Stomach (tissue), 9 donors: ENCODE measurements around the gene AGAP1. TPM values are rescaled to one million over a fixed set of nuclear protein-coding genes. Genes with fewer than 3 reads are reported as not detected.

ENCODE experiments used
- DNase-seq, 2 donors: peaks; one replicate each; pipeline versions ENCODE4 v3.0.0 to v3.0.0-alpha.2; 2013 to 2019
- H3K27ac ChIP-seq, 5 donors: fragments of 200-600 bp in 4 of 5; sonication (generic) in 4 of 5; one replicate each; pipeline ENCODE4 v1.5.1; 2013 to 2019; ENCODE audit warnings: mild to moderate bottlenecking in 1 of 5, moderate library complexity in 1 of 5
- H3K27me3 ChIP-seq, 3 donors: fragments of 200-600 bp; sonication (generic); one replicate each; pipeline ENCODE4 v1.5.1; 2017 to 2019; ENCODE audit warnings: mixed run types in 1 of 3
- H3K36me3 ChIP-seq, 4 donors: fragments of 200-600 bp; sonication (generic); 1 replicate in 3 of 4; 2 replicates in 1 of 4; pipeline ENCODE4 v1.5.1; 2016 to 2019
- H3K4me1 ChIP-seq, 4 donors: fragments of 200-600 bp; sonication (generic); one replicate each; pipeline ENCODE4 v1.5.1; 2016 to 2019
- H3K4me3 ChIP-seq, 4 donors: fragments of 200-600 bp; sonication (generic) in 3 of 4; one replicate each; pipeline ENCODE4 v1.5.1; 2016 to 2019; ENCODE audit warnings: mild to moderate bottlenecking in 1 of 4
- H3K9me3 ChIP-seq, 4 donors: fragments of 200-600 bp; sonication (generic); one replicate each; pipeline ENCODE4 v1.5.1; 2016 to 2019
- EP300 ChIP-seq: sonication (generic); formaldehyde crosslinking; IDR thresholded peaks from one replicate; pipeline ENCODE4 v1.6.1; 2017; ENCODE audit warnings: antibody characterized with exemption
- POLR2A ChIP-seq, 4 donors: fragments of 450-650 bp; IDR thresholded peaks; one replicate each; pipeline ENCODE4 v1.6.1; 2016; ENCODE audit warnings: antibody characterized with exemption in 4 of 4, control low read depth in 2 of 4, mild to moderate bottlenecking in 1 of 4, moderate library complexity in 1 of 4
- POLR2AphosphoS5 ChIP-seq, 3 donors: sonication (generic); formaldehyde crosslinking; IDR thresholded peaks; one replicate each; pipeline ENCODE4 v1.6.1; 2016; ENCODE audit warnings: antibody characterized with exemption in 3 of 3
- WGBS, 5 donors: extraction: QIAGEN DNeasy Blood & Tissue Kit in 3 of 5; methylation state at CpG; one replicate each; pipeline versions ENCODE4 v1.1.5 to v1.1.7; 2013 to 2018; 5-methylcytosine and 5-hydroxymethylcytosine counted together
- intact Hi-C: fragments of 100-400 bp; cut with DNase I; formaldehyde crosslinking; loops from one replicate; pipeline ENCODE4 v1.15.1; 2023; ENCODE audit warnings: low total_unique reads
- polyA plus RNA-seq, 3 donors: library from polyadenylated mRNA; stranded (reverse); fragments of 200-250 nt; gene quantifications; one replicate each; pipeline ENCODE4 v1.2.3, GENCODE V29; 2013
- total RNA-seq, 5 donors: library from RNA; depleted of rRNA; stranded (reverse); fragments of >200 nt; gene quantifications; one replicate each; pipeline versions ENCODE4 v1.1.0 to v1.2.3, GENCODE V29; 2014 to 2016
- TF ChIP-seq, protein P1 (sequence below), 7 experiments: fragments of 450-650 bp in 4 of 7; fragments of 200-600 bp in 3 of 7; sonication (generic) in 3 of 7; IDR thresholded peaks; one replicate each; pipeline ENCODE4 v1.5.1; 2016 to 2019; ENCODE audit warnings: antibody characterized with exemption in 7 of 7, control low read depth in 2 of 7, mild to moderate bottlenecking in 1 of 7
- donor health status: healthy with polysubstance abuse.
- donor health status: Bipolar disorder and iron deficiency.
- donor health status: healthy.

The AGAP1 gene
- total and polyA plus RNA-seq, 8 donors, result 4.2 to 139 (median 35.0) TPM

DNA sequence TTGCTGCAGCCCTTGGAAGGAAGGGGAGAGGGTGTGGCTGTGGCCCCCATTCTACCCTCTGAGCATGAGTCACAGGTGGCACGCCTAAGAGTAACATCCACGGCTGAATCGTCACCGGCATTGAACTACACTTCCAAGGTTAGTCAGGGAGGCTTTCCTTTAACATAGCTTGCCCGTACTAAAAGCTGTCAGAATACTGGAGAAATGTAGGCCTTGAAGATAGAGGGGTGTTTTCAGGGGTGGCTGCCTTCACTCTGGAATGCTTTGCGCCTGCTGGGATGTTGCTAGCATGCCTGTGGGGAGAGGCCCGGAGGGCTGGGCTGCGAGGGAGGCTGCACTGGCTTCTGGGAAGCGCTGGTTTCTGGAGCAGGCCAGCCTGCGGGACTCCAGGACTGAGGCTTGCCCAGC is 333.7 kb downstream of the AGAP1 start:
- Histone ChIP-seq H3K9me3 (no peaks in the 10 kb centered on the region), H3K36me3 (peaks cover 0 to 54% (median 30%) of the 10 kb centered on the region in 4 donors), H3K4me3 (no peak overlapping the region), H3K27ac (no peak overlapping the region), H3K27me3 (no peaks in the 10 kb centered on the region), H3K4me1 (no peaks in the 10 kb centered on the region)
- DNase-seq, result peak in 1 of 2 donors; percentile 55
- 78 to 87% (median 84%) methylated on average over 7 to 10 of the region's 10 CpGs for WGBS, 5 donors
- no peak for TF ChIP-seq POLR2AphosphoS5 (IDR thresholded peaks at IDR 0.05)
- no peak for TF ChIP-seq EP300
- no peak for TF ChIP-seq POLR2A (IDR thresholded peaks at IDR 0.05)
- TF ChIP-seq, protein P1, sequence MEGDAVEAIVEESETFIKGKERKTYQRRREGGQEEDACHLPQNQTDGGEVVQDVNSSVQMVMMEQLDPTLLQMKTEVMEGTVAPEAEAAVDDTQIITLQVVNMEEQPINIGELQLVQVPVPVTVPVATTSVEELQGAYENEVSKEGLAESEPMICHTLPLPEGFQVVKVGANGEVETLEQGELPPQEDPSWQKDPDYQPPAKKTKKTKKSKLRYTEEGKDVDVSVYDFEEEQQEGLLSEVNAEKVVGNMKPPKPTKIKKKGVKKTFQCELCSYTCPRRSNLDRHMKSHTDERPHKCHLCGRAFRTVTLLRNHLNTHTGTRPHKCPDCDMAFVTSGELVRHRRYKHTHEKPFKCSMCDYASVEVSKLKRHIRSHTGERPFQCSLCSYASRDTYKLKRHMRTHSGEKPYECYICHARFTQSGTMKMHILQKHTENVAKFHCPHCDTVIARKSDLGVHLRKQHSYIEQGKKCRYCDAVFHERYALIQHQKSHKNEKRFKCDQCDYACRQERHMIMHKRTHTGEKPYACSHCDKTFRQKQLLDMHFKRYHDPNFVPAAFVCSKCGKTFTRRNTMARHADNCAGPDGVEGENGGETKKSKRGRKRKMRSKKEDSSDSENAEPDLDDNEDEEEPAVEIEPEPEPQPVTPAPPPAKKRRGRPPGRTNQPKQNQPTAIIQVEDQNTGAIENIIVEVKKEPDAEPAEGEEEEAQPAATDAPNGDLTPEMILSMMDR (IDR thresholded peaks at IDR 0.05), result no peak
- intact Hi-C loops, result no loop called here

DNA sequence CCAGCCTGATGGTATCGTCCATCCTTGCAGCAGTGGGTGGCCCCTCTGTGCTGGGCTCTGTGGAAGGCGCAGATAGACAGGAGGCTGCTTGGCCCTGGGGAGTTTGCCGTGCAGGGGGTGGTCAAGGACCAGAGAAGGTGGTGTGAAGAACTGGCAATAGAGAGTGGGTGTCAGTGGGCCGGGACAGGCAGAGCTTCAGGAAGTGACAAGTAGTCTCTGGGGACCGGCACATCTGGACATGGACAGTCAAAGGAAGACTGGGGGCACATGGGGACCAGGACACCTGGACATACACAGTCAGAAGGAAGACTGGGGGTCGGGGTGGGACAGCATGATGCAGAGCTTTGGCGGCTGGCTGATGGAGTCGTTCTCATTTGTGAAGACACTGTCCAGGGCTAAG is 335.9 kb downstream of the AGAP1 start:
- H3K4me3 ChIP-seq, result no peak overlapping the region
- 93 to 97% (median 95%) methylated on average over 8 of the region's 8 CpGs for WGBS, 5 donors
- TF ChIP-seq EP300, result no peak
- no peak for TF ChIP-seq POLR2A (IDR thresholded peaks at IDR 0.05)
- TF ChIP-seq, protein P1 (IDR thresholded peaks at IDR 0.05), result no peak
- no peak for TF ChIP-seq POLR2AphosphoS5 (IDR thresholded peaks at IDR 0.05)
- intact Hi-C loops, result no loop called here
- H3K36me3 ChIP-seq, result peaks cover 0 to 40% (median 24%) of the 10 kb centered on the region in 4 donors
- H3K27me3 ChIP-seq, result no peaks in the 10 kb centered on the region
- no peak for DNase-seq
- H3K9me3 ChIP-seq, result no peaks in the 10 kb centered on the region
- no peak overlapping the region for H3K27ac ChIP-seq
- H3K4me1 ChIP-seq, result no peaks in the 10 kb centered on the region

DNA sequence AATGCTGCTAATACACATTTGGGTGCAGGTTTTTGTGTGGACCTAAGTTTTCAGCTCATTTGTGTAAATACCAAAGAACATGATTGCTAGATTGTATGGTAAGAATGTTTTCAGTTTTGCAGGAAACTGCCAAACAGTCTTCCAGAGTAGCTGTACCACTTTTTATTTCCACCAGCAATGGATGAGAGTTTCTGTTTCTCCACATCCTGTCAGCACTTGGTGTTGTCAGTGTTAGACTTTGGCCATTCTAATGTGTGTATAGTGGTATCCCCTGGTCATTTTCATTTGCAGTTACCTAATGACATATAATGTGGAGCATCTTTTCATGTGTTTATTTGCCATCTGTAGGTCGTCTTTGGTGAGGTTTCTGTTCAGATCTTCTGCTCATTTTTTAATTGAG is 337.9 kb downstream of the AGAP1 start:
- H3K36me3 ChIP-seq, result peaks cover 0 to 35% (median 21%) of the 10 kb centered on the region in 4 donors
- no peak for DNase-seq
- intact Hi-C loops, result no loop called here
- H3K4me1 ChIP-seq, result no peaks in the 10 kb centered on the region
- TF ChIP-seq EP300 (no peak), POLR2A (IDR thresholded peaks at IDR 0.05) (no peak), POLR2AphosphoS5 (IDR thresholded peaks at IDR 0.05) (no peak)
- TF ChIP-seq, protein P1 (IDR thresholded peaks at IDR 0.05), result no peak
- no peak overlapping the region for H3K27ac ChIP-seq
- no peaks in the 10 kb centered on the region for H3K27me3 ChIP-seq
- 79 to 97% (median 88%) methylated on average over 1 of the region's 1 CpG for WGBS, 5 donors
- no peaks in the 10 kb centered on the region for H3K9me3 ChIP-seq
- H3K4me3 ChIP-seq, result no peak overlapping the region

GRCh38 chr2:235832941-235833340 is 339.1 kb downstream of the AGAP1 start:
- H3K27me3 ChIP-seq, result no peaks in the 10 kb centered on the region
- H3K4me3 ChIP-seq, result no peak overlapping the region
- TF ChIP-seq POLR2A (IDR thresholded peaks at IDR 0.05) (no peak), POLR2AphosphoS5 (IDR thresholded peaks at IDR 0.05) (no peak), EP300 (no peak)
- TF ChIP-seq, protein P1 (IDR thresholded peaks at IDR 0.05), result no peak
- intact Hi-C loops, result no loop called here
- no peaks in the 10 kb centered on the region for H3K4me1 ChIP-seq
- DNase-seq, result no peak
- H3K9me3 ChIP-seq, result no peaks in the 10 kb centered on the region
- peaks cover 0 to 26% (median 15%) of the 10 kb centered on the region in 4 donors for H3K36me3 ChIP-seq
- H3K27ac ChIP-seq, result no peak overlapping the region
- 95 to 98% (median 96%) methylated on average over 13 to 14 of the region's 14 CpGs for WGBS, 5 donors
